K562 (cell line): ENCODE results near the gene SCYL2.

Experiments
- MAFG ChIP-seq: fragments of 450-650 bp; conservative IDR thresholded peaks from 2 replicates; pipeline ENCODE4 v1.6.1; 2016; ENCODE audit warnings: missing genetic modification characterization, missing compliant biosample characterization
- TEAD4 ChIP-seq, 2 experiments: sonication (generic) in 1 of 2; formaldehyde crosslinking in 1 of 2; IDR thresholded peaks; 2 replicates each; pipeline versions ENCODE4 v1.6.1 to v1.8.0; 2012 to 2022; ENCODE audit warnings: borderline replicate concordance in 1 of 2, inconsistent platforms in 1 of 2, low read length in 1 of 2, mild to moderate bottlenecking in 1 of 2, missing genetic modification reagents in 1 of 2

DNA sequence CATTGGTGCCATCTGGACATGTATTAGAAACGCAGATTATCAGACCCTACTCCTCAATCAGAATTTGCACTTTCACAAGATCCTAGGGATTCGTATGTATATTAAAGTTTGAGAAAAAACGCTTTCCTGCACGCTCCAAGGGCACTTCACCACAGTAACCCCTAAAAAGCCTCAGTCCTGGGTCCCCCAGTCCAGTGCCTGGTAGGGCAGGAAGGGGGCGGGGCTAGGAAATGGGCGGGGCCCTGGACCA is 467 bp upstream of the SCYL2 start:
- TF ChIP-seq MAFG (tag) (no peak), TEAD4 (IDR thresholded peaks at IDR 0.05; ENCODE audit: low read length) (no peak), TEAD4 (CRISPR knock-in tag; IDR thresholded peaks at IDR 0.05; ENCODE audit: borderline replicate concordance) (no peak)
